ENCODE results near the gene AP3M1. TPM values are rescaled to one million over a fixed set of nuclear protein-coding genes. Genes with fewer than 3 reads are reported as not detected.

AP3M1 gene
- total RNA-seq, 1 donor from 2014 or later = 16.3 TPM

- no peak overlapping the region for H3K4me3 ChIP-seq (ENCODE audit: low read depth, low read length)
- FAIRE-seq (no peak), DNase-seq (ENCODE audit: low read depth) (no peak)
- no peaks in the 10 kb centered on the region for H3K27me3 ChIP-seq (ENCODE audit: control insufficient read depth, insufficient read depth, low read length)
- TF ChIP-seq CTCF (IDR thresholded peaks at IDR 0.05; ENCODE audit: insufficient read depth, low read length, severe bottlenecking) = no peak
- peaks cover 23% of the 10 kb centered on the region for H3K36me3 ChIP-seq (ENCODE audit: control insufficient read depth, insufficient read depth, low read length)
Observed at GRCh38 chr10:74088722-74089121, 61.9 kb downstream of the AP3M1 start.

- no peak for TF ChIP-seq CTCF (IDR thresholded peaks at IDR 0.05; ENCODE audit: insufficient read depth, low read length, severe bottlenecking)
- Histone ChIP-seq H3K4me3 (ENCODE audit: low read depth, low read length) (no peak overlapping the region), H3K36me3 (ENCODE audit: control insufficient read depth, insufficient read depth, low read length) (peaks cover 14% of the 10 kb centered on the region), H3K27me3 (ENCODE audit: control insufficient read depth, insufficient read depth, low read length) (no peaks in the 10 kb centered on the region)
- no peak for DNase-seq (ENCODE audit: low read depth)
- FAIRE-seq = no peak
Observed at GRCh38 chr10:74086317-74086716, 64.3 kb downstream of the AP3M1 start.

- Histone ChIP-seq H3K27me3 (ENCODE audit: control insufficient read depth, insufficient read depth, low read length) (no peaks in the 10 kb centered on the region), H3K4me3 (ENCODE audit: low read depth, low read length) (no peak overlapping the region), H3K36me3 (ENCODE audit: control insufficient read depth, insufficient read depth, low read length) (peaks cover 11% of the 10 kb centered on the region)
- TF ChIP-seq CTCF (IDR thresholded peaks at IDR 0.05; ENCODE audit: insufficient read depth, low read length, severe bottlenecking) = no peak
- no peak for DNase-seq (ENCODE audit: low read depth)
- FAIRE-seq = no peak
Observed at GRCh38 chr10:74084955-74085354, 65.7 kb downstream of the AP3M1 start.

GRCh38 chr10:74083304-74083703 is 67.3 kb downstream of the AP3M1 start:
- TF ChIP-seq CTCF (IDR thresholded peaks at IDR 0.05; ENCODE audit: insufficient read depth, low read length, severe bottlenecking) = no peak
- no peak for FAIRE-seq
- Histone ChIP-seq H3K4me3 (ENCODE audit: low read depth, low read length) (no peak overlapping the region), H3K36me3 (ENCODE audit: control insufficient read depth, insufficient read depth, low read length) (peaks cover 2% of the 10 kb centered on the region), H3K27me3 (ENCODE audit: control insufficient read depth, insufficient read depth, low read length) (no peaks in the 10 kb centered on the region)
- no peak for DNase-seq (ENCODE audit: low read depth)

- no peak for FAIRE-seq
- Histone ChIP-seq H3K36me3 (ENCODE audit: control insufficient read depth, insufficient read depth, low read length) (peaks cover 2% of the 10 kb centered on the region), H3K4me3 (ENCODE audit: low read depth, low read length) (no peak overlapping the region), H3K27me3 (ENCODE audit: control insufficient read depth, insufficient read depth, low read length) (no peaks in the 10 kb centered on the region)
- TF ChIP-seq CTCF (IDR thresholded peaks at IDR 0.05; ENCODE audit: insufficient read depth, low read length, severe bottlenecking) = no peak
- no peak for DNase-seq (ENCODE audit: low read depth)
Observed at GRCh38 chr10:74081941-74082718, 68.5 kb downstream of the AP3M1 start.
